H1 (cell line): Measurements from ENCODE around the gene ERO1A. TPM values are rescaled to one million over a fixed set of nuclear protein-coding genes. Genes with fewer than 3 reads are reported as not detected.

Experiments
- CTCF ChIA-PET: fragments of 300-600 bp; sonication (Branson Sonifier 250); formaldehyde crosslinking; loops from one replicate; lab custom pipeline; 2021; ENCODE audit not compliant: partially characterized antibody; lab: Charles Lee
- POLR2A ChIA-PET: fragments of 300-600 bp; sonication (Branson Sonifier 250); formaldehyde crosslinking; loops from one replicate; lab custom pipeline; 2021; ENCODE audit warnings: inconsistent platforms; ENCODE audit not compliant: partially characterized antibody; lab: Charles Lee
- DNase-seq, 2 experiments: peaks; one replicate each; pipeline versions ENCODE4 v3.0.0 to v3.0.0-alpha.2; 2010 to 2022; ENCODE audit warnings: low spot score in 2 of 2, low read depth in 1 of 2, mixed read lengths in 1 of 2
- FAIRE-seq: peaks from 2 replicates; lab custom pipeline; 2011; peaks lifted over from hg19 to GRCh38; lab: Jason Lieb, UNC
- H2AFZ ChIP-seq: 2 replicates; pipeline ENCODE4 v1.8.1; 2012; ENCODE audit warnings: low read length, inconsistent platforms
- H2AK5ac ChIP-seq: 2 replicates; pipeline ENCODE4 v1.6.1; 2013; ENCODE audit warnings: low read depth, low read length
- H2BK120ac ChIP-seq: replicated peaks from 2 replicates; pipeline ENCODE3; 2013; ENCODE audit warnings: low read depth, low read length, inconsistent platforms
- H2BK12ac ChIP-seq: 2 replicates; pipeline ENCODE4 v1.6.1; 2013; ENCODE audit warnings: low read depth, low read length
- H2BK15ac ChIP-seq: 2 replicates; pipeline ENCODE4 v1.6.1; 2013; ENCODE audit warnings: low read length
- H2BK20ac ChIP-seq: 2 replicates; pipeline ENCODE4 v1.6.1; 2013; ENCODE audit warnings: low read length
- H2BK5ac ChIP-seq: 2 replicates; pipeline ENCODE4 v1.6.1; 2013; ENCODE audit warnings: low read depth, low read length
- H3K14ac ChIP-seq: 2 replicates; pipeline ENCODE4 v1.6.1; 2013; ENCODE audit warnings: inconsistent platforms; ENCODE audit not compliant: insufficient read length
- H3K18ac ChIP-seq: 2 replicates; pipeline ENCODE4 v1.6.1; 2013; ENCODE audit warnings: low read length; ENCODE audit errors: extremely low read depth
- H3K23ac ChIP-seq: 2 replicates; pipeline ENCODE4 v1.6.1; 2013; ENCODE audit warnings: inconsistent platforms; ENCODE audit not compliant: insufficient read length
- H3K23me2 ChIP-seq: 2 replicates; pipeline ENCODE4 v1.6.1; 2013; ENCODE audit warnings: low read depth, low read length
- H3K27ac ChIP-seq: 2 replicates; pipeline ENCODE4 v1.6.1; 2011; ENCODE audit warnings: low read depth, low read length, inconsistent platforms
- H3K27me3 ChIP-seq, 4 experiments: replicated peaks in 1 of 4; 1 replicate in 1 of 4; 2 replicates in 3 of 4; pipeline versions ENCODE4 v1.6.1 to v1.8.1; 2011 to 2013; ENCODE audit warnings: low read length in 3 of 4, mild to moderate bottlenecking in 3 of 4, inconsistent platforms in 2 of 4, mixed read lengths in 2 of 4, moderate library complexity in 1 of 4; ENCODE audit not compliant: control insufficient read depth in 3 of 4, insufficient read depth in 3 of 4; ENCODE audit errors: extremely low read depth in 1 of 4
- H3K36me3 ChIP-seq, 4 experiments: 2 replicates each; pipeline versions ENCODE4 v1.6.1 to v1.8.1; 2011 to 2013; ENCODE audit warnings: mild to moderate bottlenecking in 4 of 4, low read length in 3 of 4, moderate library complexity in 2 of 4, control low read depth in 1 of 4, inconsistent platforms in 1 of 4; ENCODE audit not compliant: insufficient read depth in 4 of 4, control insufficient read depth in 2 of 4
- H3K4ac ChIP-seq: replicated peaks from 2 replicates; pipeline ENCODE3; 2013; ENCODE audit warnings: low read length, low read depth, mixed read lengths, inconsistent platforms; ENCODE audit not compliant: insufficient read length
- H3K4me1 ChIP-seq, 4 experiments: replicated peaks in 1 of 4; 1 replicate in 1 of 4; 2 replicates in 3 of 4; pipeline versions ENCODE4 v1.6.1 to v1.8.1; 2011 to 2013; ENCODE audit warnings: low read length in 3 of 4, inconsistent platforms in 2 of 4, mixed read lengths in 1 of 4; ENCODE audit not compliant: insufficient read depth in 4 of 4, control insufficient read depth in 3 of 4
- H3K4me2 ChIP-seq, 2 experiments: 2 replicates each; pipeline versions ENCODE4 v1.6.1 to v1.8.1; 2011 to 2013; ENCODE audit warnings: low read depth in 2 of 2, low read length in 2 of 2, control low read depth in 1 of 2, inconsistent platforms in 1 of 2, mild to moderate bottlenecking in 1 of 2; ENCODE audit not compliant: insufficient read depth in 1 of 2
- H3K4me3 ChIP-seq, 4 experiments: fragments of 200-600, 300-600 bp in 1 of 4; sonication (generic), shearing (Covaris generic), sonication (Bioruptor Twin) in 1 of 4; 2 replicates each; pipeline versions ENCODE4 v1.5.1 to v1.8.1; 2011 to 2016; ENCODE audit warnings: low read length in 4 of 4, low read depth in 3 of 4, control low read depth in 2 of 4, inconsistent platforms in 2 of 4, mild to moderate bottlenecking in 2 of 4, mixed read lengths in 1 of 4, moderate library complexity in 1 of 4; ENCODE audit not compliant: insufficient read depth in 2 of 4; ENCODE audit errors: extremely low read depth in 1 of 4
- H3K56ac ChIP-seq: replicated peaks from 2 replicates; pipeline ENCODE3; 2013; ENCODE audit warnings: low read depth, mild to moderate bottlenecking, mixed read lengths, low read length, inconsistent platforms; ENCODE audit not compliant: insufficient read length
- H3K79me1 ChIP-seq: 2 replicates; pipeline ENCODE4 v1.6.1; 2013; ENCODE audit warnings: low read depth, low read length, control low read depth
- H3K79me2 ChIP-seq, 2 experiments: 2 replicates each; pipeline versions ENCODE4 v1.6.1 to v1.8.1; 2012 to 2013; ENCODE audit warnings: low read length in 2 of 2, mild to moderate bottlenecking in 2 of 2, inconsistent platforms in 1 of 2; ENCODE audit not compliant: insufficient read depth in 2 of 2, control insufficient read depth in 1 of 2
- H3K9ac ChIP-seq, 4 experiments: replicated peaks in 1 of 4; 1 replicate in 1 of 4; 2 replicates in 3 of 4; pipeline versions ENCODE4 v1.6.1 to v1.8.1; 2011 to 2013; ENCODE audit warnings: low read depth in 3 of 4, low read length in 3 of 4, control low read depth in 2 of 4, mild to moderate bottlenecking in 2 of 4, moderate library complexity in 2 of 4, inconsistent platforms in 1 of 4; ENCODE audit errors: extremely low read depth in 1 of 4
- H3K9me3 ChIP-seq, 2 experiments: 2 replicates each; pipeline versions ENCODE4 v1.6.1 to v1.8.1; 2012 to 2013; ENCODE audit warnings: mild to moderate bottlenecking in 2 of 2, moderate library complexity in 2 of 2, control low read depth in 1 of 2, inconsistent platforms in 1 of 2, low read depth in 1 of 2, low read length in 1 of 2, mixed read lengths in 1 of 2; ENCODE audit not compliant: insufficient read depth in 2 of 2
- H4K20me1 ChIP-seq, 2 experiments: replicated peaks in 1 of 2; 2 replicates each; pipeline versions ENCODE3 to v1.8.1; 2011 to 2013; ENCODE audit warnings: inconsistent platforms in 2 of 2, low read length in 2 of 2, mild to moderate bottlenecking in 1 of 2; ENCODE audit not compliant: insufficient read depth in 2 of 2, control insufficient read depth in 1 of 2
- H4K5ac ChIP-seq: 2 replicates; pipeline ENCODE4 v1.6.1; 2013; ENCODE audit warnings: low read length, low read depth, mixed read lengths, inconsistent platforms; ENCODE audit not compliant: insufficient read length
- H4K8ac ChIP-seq: 2 replicates; pipeline ENCODE4 v1.8.0; 2013; ENCODE audit warnings: mild to moderate bottlenecking, moderate library complexity, low read length, inconsistent platforms; ENCODE audit not compliant: insufficient read depth; ENCODE audit errors: extremely low read depth
- H4K91ac ChIP-seq: replicated peaks from 2 replicates; pipeline ENCODE3; 2013; ENCODE audit warnings: low read length, mixed read lengths, inconsistent platforms; ENCODE audit not compliant: insufficient read length
- ATF2 ChIP-seq: IDR thresholded peaks from 2 replicates; pipeline ENCODE4 v1.6.1; 2012; ENCODE audit warnings: low read length, inconsistent platforms
- CEBPB ChIP-seq: IDR thresholded peaks from 2 replicates; pipeline ENCODE4 v1.6.1; 2012; ENCODE audit warnings: low read depth, low read length
- GABPA ChIP-seq: IDR thresholded peaks from 2 replicates; pipeline ENCODE4 v1.6.1; 2011; ENCODE audit warnings: mild to moderate bottlenecking, low read length, moderate library complexity, borderline replicate concordance; ENCODE audit not compliant: insufficient read depth
- HDAC6 ChIP-seq: IDR thresholded peaks from one replicate; pipeline ENCODE4 v1.7.1; 2012; ENCODE audit warnings: low read depth, mild to moderate bottlenecking, inconsistent platforms, low read length, moderate library complexity
- JUN ChIP-seq: IDR thresholded peaks from 2 replicates; pipeline ENCODE4 v1.6.1; 2011; ENCODE audit warnings: low read depth, mild to moderate bottlenecking, improper control_type of control experiment, low read length
- JUND ChIP-seq: IDR thresholded peaks from 2 replicates; pipeline ENCODE4 v1.6.1; 2011; ENCODE audit warnings: mild to moderate bottlenecking, improper control_type of control experiment, low read length
- NANOG ChIP-seq: IDR thresholded peaks from 2 replicates; pipeline ENCODE4 v1.6.1; 2011; ENCODE audit warnings: low read length, low read depth, mild to moderate bottlenecking, inconsistent platforms; ENCODE audit not compliant: insufficient read depth, poor library complexity, severe bottlenecking
- NRF1 ChIP-seq: IDR thresholded peaks from 2 replicates; pipeline ENCODE4 v1.6.1; 2011; ENCODE audit warnings: mild to moderate bottlenecking, low read depth, low read length, improper control_type of control experiment
- SIN3A ChIP-seq, 2 experiments: IDR thresholded peaks in 1 of 2; conservative IDR thresholded peaks in 1 of 2; 2 replicates each; pipeline ENCODE4 v1.6.1; 2011 to 2012; ENCODE audit warnings: low read length in 2 of 2, improper control_type of control experiment in 1 of 2, low read depth in 1 of 2, mild to moderate bottlenecking in 1 of 2
- SIRT6 ChIP-seq: IDR thresholded peaks from one replicate; pipeline ENCODE4 v1.7.1; 2012; ENCODE audit warnings: low read length, inconsistent platforms
- SRF ChIP-seq: IDR thresholded peaks from 2 replicates; pipeline ENCODE4 v1.6.1; 2011; ENCODE audit warnings: mild to moderate bottlenecking, low read depth, low read length, moderate library complexity
- SUZ12 ChIP-seq: fragments of 200-600 bp; sonication (generic); IDR thresholded peaks from 2 replicates; pipeline ENCODE4 v1.6.1; 2012; ENCODE audit warnings: mild to moderate bottlenecking, inconsistent platforms, low read length, moderate library complexity, mixed read lengths
- polyA plus RNA-seq, 7 experiments: library from polyadenylated mRNA; depleted of rRNA in 3 of 7; stranded (reverse) in 5 of 7; unstranded in 2 of 7; fragments of >200 nt in 5 of 7; fragments of 200-250 nt in 2 of 7; gene quantifications; 1 replicate in 5 of 7; 2 replicates in 1 of 7; 4 replicates in 1 of 7; pipeline versions ENCODE4 v1.2.1 to v1.2.3, GENCODE V29; 2011 to 2013; ENCODE audit warnings: missing spikeins in 2 of 7, mixed read lengths in 2 of 7
- total RNA-seq: library from RNA; stranded (reverse); fragmentation: NEBNext Ultra II Directional; extraction: Animal tissue kit (Norgen Biotek cat#: 25700); gene quantifications from 2 replicates; pipeline ENCODE4 v1.2.1, GENCODE V29; 2021
- TF ChIP-seq, protein P1 (sequence below): IDR thresholded peaks from 2 replicates; pipeline ENCODE4 v1.6.1; 2012; ENCODE audit warnings: inconsistent platforms

The ERO1A gene
- total and polyA plus RNA-seq, 2 of the 8 experiments (the other 6 are each of a cell fraction or from before 2014, with no cell fraction given) = 15.7 to 42.0 TPM

DNA sequence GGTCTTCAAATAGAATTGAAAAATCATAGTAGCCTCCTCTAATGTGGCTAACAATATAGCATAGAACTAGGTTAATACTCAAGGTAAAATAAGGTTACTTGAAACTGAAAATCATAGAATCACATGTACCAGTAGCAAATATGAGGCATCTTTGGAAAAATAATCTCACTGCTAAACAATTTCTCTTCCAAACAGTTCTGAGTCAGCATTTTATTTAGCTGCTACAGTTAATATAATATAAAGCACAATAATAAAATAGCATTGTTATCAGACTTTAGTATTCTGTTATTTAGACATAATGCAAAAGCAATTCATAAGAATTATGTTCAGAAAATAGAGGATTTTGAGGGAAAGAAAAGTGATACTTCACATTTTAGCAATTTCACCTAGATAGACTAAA, 35.0 kb downstream of the ERO1A start:
- no peaks in the 10 kb centered on the region for H4K20me1 ChIP-seq
- no peak for DNase-seq
- CTCF ChIA-PET = no interaction called here
- TF ChIP-seq JUN = no peak
- TF ChIP-seq JUND = no peak
- TF ChIP-seq NRF1 = no peak
- TF ChIP-seq SUZ12 = no peak
- TF ChIP-seq SIRT6 = no peak
- no peak for TF ChIP-seq SIN3A (conservative IDR thresholded peaks at IDR 0.05 in 1 of 2, IDR thresholded peaks at IDR 0.05 in 1 of 2; ENCODE audit: low read depth in 1 of 2, low read length in 2 of 2)
- TF ChIP-seq GABPA = no peak
- no peak for TF ChIP-seq HDAC6
- TF ChIP-seq ATF2 = no peak
- no peak for TF ChIP-seq CEBPB
- TF ChIP-seq SRF = no peak
- TF ChIP-seq, protein P1, sequence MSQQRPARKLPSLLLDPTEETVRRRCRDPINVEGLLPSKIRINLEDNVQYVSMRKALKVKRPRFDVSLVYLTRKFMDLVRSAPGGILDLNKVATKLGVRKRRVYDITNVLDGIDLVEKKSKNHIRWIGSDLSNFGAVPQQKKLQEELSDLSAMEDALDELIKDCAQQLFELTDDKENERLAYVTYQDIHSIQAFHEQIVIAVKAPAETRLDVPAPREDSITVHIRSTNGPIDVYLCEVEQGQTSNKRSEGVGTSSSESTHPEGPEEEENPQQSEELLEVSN = no peak
- TF ChIP-seq NANOG = no peak

More for the DNA sequence above, 35.0 kb downstream of the ERO1A start:
- Histone ChIP-seq H3K56ac (no peak overlapping the region), H3K23ac (no peak overlapping the region), H3K14ac (no peak overlapping the region), H2BK15ac (no peak overlapping the region), H3K79me2 (no peaks in the 10 kb centered on the region), H3K4me2 (no peak overlapping the region), H2BK12ac (no peak overlapping the region), H3K4ac (no peak overlapping the region), H3K23me2 (no peaks in the 10 kb centered on the region), H2AK5ac (no peak overlapping the region), H2AFZ (no peak overlapping the region), H3K79me1 (no peaks in the 10 kb centered on the region), H3K9ac (no peak overlapping the region), H3K18ac (no peak overlapping the region), H3K36me3 (peaks cover 0 to 13% (median 2%) of the 10 kb centered on the region in 4 experiments; a peak in 3 of 8 replicates), H3K27ac (no peak overlapping the region), H3K4me1 (no peaks in the 10 kb centered on the region), H4K5ac (no peak overlapping the region), H2BK5ac (no peak overlapping the region), H3K27me3 (no peaks in the 10 kb centered on the region), H2BK20ac (no peak overlapping the region), H4K91ac (no peak overlapping the region), H2BK120ac (no peak overlapping the region), H3K9me3 (no peaks in the 10 kb centered on the region), H4K8ac (no peak overlapping the region), H3K4me3 (no peak overlapping the region)
- FAIRE-seq = no peak
- POLR2A ChIA-PET = no interaction called here
